IPS DF 6.9 (cell line): ENCODE measurements around the gene SHE.

Experiments used
- DNase-seq: peaks from one replicate; pipeline ENCODE4 v3.0.0-alpha.2; 2013; ENCODE audit warnings: low read depth, low spot score
- H3K27ac ChIP-seq: one replicate; pipeline ENCODE4 v1.5.1; 2013; ENCODE audit warnings: low read length, control low read depth
- H3K27me3 ChIP-seq: 2 replicates; pipeline ENCODE4 v1.6.1; 2013; ENCODE audit warnings: mild to moderate bottlenecking, low read length; ENCODE audit not compliant: control insufficient read depth, insufficient read depth
- H3K36me3 ChIP-seq: 2 replicates; pipeline ENCODE4 v1.6.1; 2013; ENCODE audit warnings: low read length; ENCODE audit not compliant: control insufficient read depth, insufficient read depth
- H3K4me1 ChIP-seq: 2 replicates; pipeline ENCODE4 v1.6.1; 2013; ENCODE audit warnings: low read length; ENCODE audit not compliant: control insufficient read depth, insufficient read depth
- H3K4me3 ChIP-seq: 2 replicates; pipeline ENCODE4 v1.5.1; 2013; ENCODE audit warnings: mild to moderate bottlenecking, low read length
- H3K9me3 ChIP-seq: 2 replicates; pipeline ENCODE4 v1.6.1; 2013; ENCODE audit warnings: low read length, inconsistent platforms; ENCODE audit not compliant: control insufficient read depth, insufficient read depth
- WGBS: extraction: QIAGEN DNeasy Blood & Tissue Kit; methylation state at CpG from one replicate; pipeline ENCODE4 v1.1.7; 2013; ENCODE audit warnings: mixed read lengths, missing lambda C conversion rate; ENCODE audit not compliant: insufficient read length, insufficient coverage; 5-methylcytosine and 5-hydroxymethylcytosine counted together

The SHE gene

DNA sequence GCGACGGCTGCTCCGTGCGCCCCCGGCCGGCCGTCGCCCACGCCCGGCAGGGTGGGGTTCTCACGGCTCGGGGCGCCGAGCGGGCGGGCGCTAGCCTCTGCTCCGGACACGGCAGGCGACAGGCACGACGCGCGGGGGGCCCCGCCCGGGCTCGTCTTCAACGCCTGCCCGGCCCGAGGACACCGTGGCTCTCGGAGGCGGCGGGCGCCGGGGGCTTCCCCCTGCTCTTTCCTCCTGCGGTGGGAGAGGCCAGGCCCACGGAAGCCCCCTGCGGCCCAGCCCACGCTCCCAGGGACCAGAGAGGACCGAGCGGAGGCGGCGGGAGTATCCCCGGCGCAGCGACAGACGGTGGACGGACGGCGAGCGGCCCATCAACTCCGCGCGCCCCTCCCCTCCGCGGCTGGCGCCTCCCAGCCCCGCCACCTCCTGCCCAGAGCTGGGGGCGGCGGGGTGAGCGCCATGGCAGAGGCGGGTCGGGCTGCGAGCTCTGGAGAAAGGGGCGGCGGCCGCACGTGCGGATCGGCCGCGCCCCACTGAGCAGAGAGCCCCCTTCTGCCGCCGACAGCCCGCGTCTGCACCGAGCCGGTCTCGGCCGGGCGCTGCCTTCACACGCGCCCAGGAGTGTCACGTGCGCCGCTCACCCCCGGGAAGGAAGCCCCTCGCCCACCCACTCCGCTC lies at the start of gene SHE, which contains the start of gene TDRD10:
Gene SHE (minus strand): TSS at position 347 of the 678 bp plus-strand sequence. CDS start 386 bp downstream, outside the sequence.
Gene TDRD10 (plus strand): TSS at position 154 of the 678 bp plus-strand sequence. CDS start 4,685 bp downstream, outside the sequence.
- no peak within 1 kb of the TSS for H3K27ac ChIP-seq
- peak within 1 kb of the TSS; percentile 18; the same call in 1 of the 2 replicates for H3K4me3 ChIP-seq
- H3K9me3 ChIP-seq = no peaks in the 10 kb centered on the region
- no peaks in the 10 kb centered on the region; the same call in 1 of the 2 replicates for H3K4me1 ChIP-seq
- no CpG with 5 or more reads among the region's 90 CpGs for WGBS
- DNase-seq = no peak
- no peaks in the 10 kb centered on the region for H3K36me3 ChIP-seq
- peaks cover 39% of the 10 kb centered on the region for H3K27me3 ChIP-seq

GRCh38 chr1:154551474-154551873 lies 49.3 kb upstream of the SHE start:
- Histone ChIP-seq H3K27me3 (no peaks in the 10 kb centered on the region), H3K27ac (no peak overlapping the region), H3K36me3 (peaks cover 46% of the 10 kb centered on the region), H3K9me3 (no peaks in the 10 kb centered on the region), H3K4me1 (peaks cover 1% of the 10 kb centered on the region; the same call in 1 of the 2 replicates), H3K4me3 (no peak overlapping the region)
- no CpG with 5 or more reads among the region's 4 CpGs for WGBS
- DNase-seq = no peak

- peaks cover 46% of the 10 kb centered on the region for H3K36me3 ChIP-seq
- no peaks in the 10 kb centered on the region for H3K4me1 ChIP-seq
- no peak overlapping the region for H3K4me3 ChIP-seq
- DNase-seq = no peak
- WGBS = no CpG with 5 or more reads among the region's 6 CpGs
- no peaks in the 10 kb centered on the region for H3K27me3 ChIP-seq
- H3K9me3 ChIP-seq = no peaks in the 10 kb centered on the region
- H3K27ac ChIP-seq = no peak overlapping the region
These were observed 48.4 kb upstream of the SHE start for GRCh38 chr1:154550657-154551056.

GRCh38 chr1:154550070-154550469 lies 47.9 kb upstream of the SHE start:
- peaks cover 40% of the 10 kb centered on the region for H3K36me3 ChIP-seq
- no peak overlapping the region for H3K4me3 ChIP-seq
- H3K4me1 ChIP-seq = no peaks in the 10 kb centered on the region
- H3K27me3 ChIP-seq = no peaks in the 10 kb centered on the region
- no CpG with 5 or more reads among the region's 5 CpGs for WGBS
- no peaks in the 10 kb centered on the region for H3K9me3 ChIP-seq
- DNase-seq = no peak
- H3K27ac ChIP-seq = no peak overlapping the region

GRCh38 chr1:154549202-154549770 lies 47.1 kb upstream of the SHE start:
- no peak overlapping the region for H3K27ac ChIP-seq
- no peaks in the 10 kb centered on the region for H3K27me3 ChIP-seq
- DNase-seq = no peak
- H3K36me3 ChIP-seq = peaks cover 36% of the 10 kb centered on the region
- no peak overlapping the region for H3K4me3 ChIP-seq
- H3K9me3 ChIP-seq = no peaks in the 10 kb centered on the region
- no CpG with 5 or more reads among the region's 3 CpGs for WGBS
- no peaks in the 10 kb centered on the region for H3K4me1 ChIP-seq

GRCh38 chr1:154548028-154548427 lies 45.8 kb upstream of the SHE start:
- Histone ChIP-seq H3K4me3 (no peak overlapping the region), H3K36me3 (peaks cover 28% of the 10 kb centered on the region), H3K9me3 (no peaks in the 10 kb centered on the region), H3K27ac (no peak overlapping the region), H3K4me1 (no peaks in the 10 kb centered on the region), H3K27me3 (no peaks in the 10 kb centered on the region)
- DNase-seq = no peak
- WGBS = no CpG with 5 or more reads among the region's 1 CpG

DNA sequence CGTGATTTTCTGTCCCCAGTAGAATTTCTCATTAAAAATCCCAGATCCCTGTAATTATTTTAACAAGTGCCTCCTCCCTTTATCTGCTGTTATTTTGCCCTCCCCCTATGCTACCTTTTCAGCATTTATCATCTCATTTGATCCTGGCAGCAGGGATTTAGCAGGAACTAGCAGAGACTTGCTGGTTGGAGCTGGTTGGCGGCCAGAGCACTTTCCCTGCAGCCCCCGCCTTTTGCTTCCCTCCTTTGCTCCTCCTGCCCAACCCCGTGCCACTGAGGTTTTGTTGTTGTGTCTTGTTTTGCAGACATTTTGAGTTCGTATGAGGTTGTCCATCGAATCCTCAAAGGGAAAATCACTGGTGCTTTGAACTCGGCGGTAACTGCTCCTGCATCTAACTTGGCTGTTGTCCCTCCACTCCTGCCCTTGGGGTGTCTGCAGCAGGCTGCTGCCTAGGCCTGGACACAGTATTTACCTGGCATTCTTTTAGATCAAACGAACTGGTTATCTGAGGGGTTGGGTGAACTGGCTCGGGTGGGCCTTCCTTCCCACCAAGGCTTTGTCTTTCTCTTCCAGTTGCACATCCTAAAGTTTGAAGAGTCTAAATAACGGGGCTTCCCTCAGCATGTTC lies 45.0 kb upstream of the SHE start:
- no peak for DNase-seq
- WGBS = no CpG with 5 or more reads among the region's 11 CpGs
- Histone ChIP-seq H3K9me3 (no peaks in the 10 kb centered on the region), H3K27me3 (no peaks in the 10 kb centered on the region), H3K4me1 (no peaks in the 10 kb centered on the region), H3K4me3 (no peak overlapping the region), H3K27ac (no peak overlapping the region), H3K36me3 (peaks cover 22% of the 10 kb centered on the region)

GRCh38 chr1:154546264-154547063 lies 44.3 kb upstream of the SHE start:
- Histone ChIP-seq H3K27me3 (no peaks in the 10 kb centered on the region), H3K4me1 (no peaks in the 10 kb centered on the region), H3K27ac (no peak overlapping the region), H3K36me3 (peaks cover 15% of the 10 kb centered on the region), H3K9me3 (no peaks in the 10 kb centered on the region), H3K4me3 (no peak overlapping the region)
- WGBS = no CpG with 5 or more reads among the region's 13 CpGs
- peak; percentile 61 for DNase-seq

GRCh38 chr1:154541231-154541630 lies 39.0 kb upstream of the SHE start:
- no peak for DNase-seq
- WGBS = no CpG with 5 or more reads among the region's 6 CpGs
- H3K27me3 ChIP-seq = no peaks in the 10 kb centered on the region

More at GRCh38 chr1:154541231-154541630, 39.0 kb upstream of the SHE start:
- Histone ChIP-seq H3K4me3 (no peak overlapping the region), H3K27ac (no peak overlapping the region), H3K9me3 (no peaks in the 10 kb centered on the region), H3K36me3 (no peaks in the 10 kb centered on the region; the same call in 1 of the 2 replicates), H3K4me1 (no peaks in the 10 kb centered on the region)
